HG03354 (cell line): ENCODE results near the gene GPD2.
A peak's percentile ranks its signal among the peaks of the same experiment; 100 is the strongest.
"Not testable (repeated sequence)": the region's sequence is repeated elsewhere in the genome, so short reads cannot be mapped to it uniquely, and the experiment has no call there.

ENCODE experiments used
- ATAC-seq: cut with Tn5 transposase; IDR thresholded peaks from one replicate; pipeline ENCODE4 v1.9.1; 2021; ENCODE audit warnings: mild to moderate bottlenecking; ENCODE audit not compliant: unreplicated experiment, poor library complexity, severe bottlenecking

Gene GPD2

GRCh38 chr2:156565066-156565710 is 129.0 kb downstream of the GPD2 start:
- ATAC-seq = no peak

- peak; percentile 78 for ATAC-seq
Measured at GRCh38 chr2:156573710-156574109, 137.5 kb downstream of the GPD2 start.

- ATAC-seq = no peak
Measured at GRCh38 chr2:156574112-156574511, 137.9 kb downstream of the GPD2 start.

GRCh38 chr2:156576005-156576404 is 139.8 kb downstream of the GPD2 start:
- ATAC-seq = no peak

- no peak for ATAC-seq
Measured at GRCh38 chr2:156580501-156580900, 144.3 kb downstream of the GPD2 start.

- ATAC-seq = no peak
Measured at GRCh38 chr2:156581280-156581679, 145.1 kb downstream of the GPD2 start.

- ATAC-seq = no peak
Measured at GRCh38 chr2:156585457-156585856, 149.3 kb downstream of the GPD2 start.

- no peak for ATAC-seq
Measured at GRCh38 chr2:156586621-156587020, 150.4 kb downstream of the GPD2 start.

- peak; percentile 84 for ATAC-seq
Measured at GRCh38 chr2:156589381-156590079, 153.4 kb downstream of the GPD2 start.

GRCh38 chr2:156590085-156590739 is 154.0 kb downstream of the GPD2 start:
- no peak for ATAC-seq

- ATAC-seq = no peak
Measured at GRCh38 chr2:156592809-156593593, 156.8 kb downstream of the GPD2 start.

GRCh38 chr2:156593594-156593921 is 157.4 kb downstream of the GPD2 start:
- ATAC-seq = no peak

GRCh38 chr2:156598563-156598962 is 162.4 kb downstream of the GPD2 start:
- ATAC-seq = no peak

GRCh38 chr2:156600196-156600595 is 164.0 kb downstream of the GPD2 start:
- no peak for ATAC-seq

- ATAC-seq = no peak
Measured at GRCh38 chr2:156601855-156602551, 165.8 kb downstream of the GPD2 start.

GRCh38 chr2:156602552-156602933 is 166.4 kb downstream of the GPD2 start:
- ATAC-seq = no peak

GRCh38 chr2:156615836-156616322 is 179.7 kb downstream of the GPD2 start:
- ATAC-seq = no peak

- not testable (repeated sequence) for ATAC-seq
Measured at GRCh38 chr2:156618071-156618470, 181.9 kb downstream of the GPD2 start.

GRCh38 chr2:156619021-156619539 is 182.9 kb downstream of the GPD2 start:
- no peak for ATAC-seq
